Thyroid gland (tissue), 4 donors: ENCODE data around the gene RNF227.

Experiments
- POLR2A ChIP-seq, 2 donors: fragments of 450-650 bp; IDR thresholded peaks; one replicate each; pipeline ENCODE4 v1.6.1; 2017; ENCODE audit warnings: antibody characterized with exemption in 2 of 2, mild to moderate bottlenecking in 2 of 2, moderate library complexity in 1 of 2
- TF ChIP-seq, protein P1 (sequence below), 6 experiments: fragments of 200-600 bp in 3 of 6; fragments of 450-650 bp in 3 of 6; sonication (generic) in 3 of 6; IDR thresholded peaks; one replicate each; pipeline ENCODE4 v1.5.1; 2016 to 2019; ENCODE audit warnings: antibody characterized with exemption in 6 of 6, mild to moderate bottlenecking in 2 of 6, inconsistent platforms in 1 of 6, moderate library complexity in 1 of 6

DNA sequence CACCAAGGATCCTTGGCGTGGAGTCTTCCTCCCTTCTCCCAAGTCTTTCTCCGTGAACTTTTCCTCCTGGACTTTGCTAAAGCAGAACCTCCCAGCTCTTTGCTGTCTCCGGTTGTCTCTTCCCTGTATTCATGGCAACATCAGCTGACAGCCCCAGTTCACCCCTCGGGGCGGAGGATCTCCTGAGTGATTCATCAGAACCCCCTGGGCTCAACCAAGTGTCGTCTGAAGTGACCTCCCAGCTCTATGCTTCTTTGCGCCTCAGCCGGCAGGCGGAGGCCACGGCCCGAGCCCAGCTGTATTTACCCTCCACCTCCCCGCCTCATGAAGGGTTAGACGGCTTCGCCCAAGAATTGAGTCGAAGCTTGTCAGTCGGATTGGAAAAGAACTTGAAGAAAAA is 16.9 kb upstream of the RNF227 start:
- TF ChIP-seq, protein P1, sequence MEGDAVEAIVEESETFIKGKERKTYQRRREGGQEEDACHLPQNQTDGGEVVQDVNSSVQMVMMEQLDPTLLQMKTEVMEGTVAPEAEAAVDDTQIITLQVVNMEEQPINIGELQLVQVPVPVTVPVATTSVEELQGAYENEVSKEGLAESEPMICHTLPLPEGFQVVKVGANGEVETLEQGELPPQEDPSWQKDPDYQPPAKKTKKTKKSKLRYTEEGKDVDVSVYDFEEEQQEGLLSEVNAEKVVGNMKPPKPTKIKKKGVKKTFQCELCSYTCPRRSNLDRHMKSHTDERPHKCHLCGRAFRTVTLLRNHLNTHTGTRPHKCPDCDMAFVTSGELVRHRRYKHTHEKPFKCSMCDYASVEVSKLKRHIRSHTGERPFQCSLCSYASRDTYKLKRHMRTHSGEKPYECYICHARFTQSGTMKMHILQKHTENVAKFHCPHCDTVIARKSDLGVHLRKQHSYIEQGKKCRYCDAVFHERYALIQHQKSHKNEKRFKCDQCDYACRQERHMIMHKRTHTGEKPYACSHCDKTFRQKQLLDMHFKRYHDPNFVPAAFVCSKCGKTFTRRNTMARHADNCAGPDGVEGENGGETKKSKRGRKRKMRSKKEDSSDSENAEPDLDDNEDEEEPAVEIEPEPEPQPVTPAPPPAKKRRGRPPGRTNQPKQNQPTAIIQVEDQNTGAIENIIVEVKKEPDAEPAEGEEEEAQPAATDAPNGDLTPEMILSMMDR (IDR thresholded peaks at IDR 0.05) = peak in 1 of 6 experiments; percentile 8
- TF ChIP-seq POLR2A (IDR thresholded peaks at IDR 0.05) = no peak
